GM18502 (cell line): Measurements from ENCODE around the gene TRMT44.

Experiments
- ATAC-seq: cut with Tn5 transposase; IDR thresholded peaks from one replicate; pipeline ENCODE4 v1.9.1; 2021; ENCODE audit warnings: mild to moderate bottlenecking; ENCODE audit not compliant: unreplicated experiment, poor library complexity

The TRMT44 gene

GRCh38 chr4:8524595-8525382, 84.2 kb downstream of the TRMT44 start:
- ATAC-seq = no peak

- ATAC-seq = no peak
Measured at GRCh38 chr4:8525383-8526120, 85.0 kb downstream of the TRMT44 start.
